DMS53 (cell line): ENCODE measurements around the gene OR7G3.
A peak's percentile ranks its signal among the peaks of the same experiment; 100 is the strongest.

Experiments used
- DNase-seq: peaks from one replicate; lab custom pipeline; 2025; lab: John Stamatoyannopoulos, UW

Gene OR7G3

GRCh38 chr19:9126900-9127405 is at the start of gene OR7G3:
Gene OR7G3 (minus strand): TSS chr19:9126950. CDS start chr19:9126950, 0 bp downstream.
- DNase-seq, result no peak

GRCh38 chr19:9175326-9175725 is 48.6 kb upstream of the OR7G3 start:
- no peak for DNase-seq

DNA sequence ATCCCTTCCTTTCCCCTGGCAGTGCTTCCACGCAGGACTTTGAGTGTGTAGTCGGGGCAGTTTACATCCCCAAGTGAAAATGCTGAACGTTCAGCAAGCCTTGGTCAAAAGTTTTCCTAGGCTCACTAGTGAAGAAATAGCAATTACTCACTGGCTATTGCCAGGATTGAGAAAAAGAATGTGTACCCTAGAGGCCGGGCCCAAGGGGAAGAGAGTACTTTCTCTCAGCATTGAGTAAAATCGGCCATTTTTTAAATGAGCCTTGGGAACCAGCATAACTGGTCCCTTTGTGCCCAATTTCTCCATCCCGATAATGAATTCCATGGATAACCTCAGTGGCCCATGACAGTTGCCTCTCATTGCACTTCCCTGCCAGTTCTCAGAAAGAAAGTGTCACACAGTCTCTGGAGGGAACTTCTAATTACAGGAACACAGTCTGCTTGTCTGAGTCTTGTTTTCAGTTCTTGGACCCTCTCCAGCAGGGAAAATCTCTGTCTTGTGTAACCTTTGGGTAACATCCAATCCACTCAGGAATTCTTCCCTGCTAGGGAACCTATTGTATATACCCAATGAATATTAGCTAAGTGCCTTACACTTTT is 44.7 kb upstream of the OR7G3 start:
- no peak for DNase-seq

- DNase-seq, result no peak
These were observed 40.1 kb upstream of the OR7G3 start for GRCh38 chr19:9166846-9167245.

GRCh38 chr19:9165261-9165660 is 38.5 kb upstream of the OR7G3 start:
- no peak for DNase-seq

DNA sequence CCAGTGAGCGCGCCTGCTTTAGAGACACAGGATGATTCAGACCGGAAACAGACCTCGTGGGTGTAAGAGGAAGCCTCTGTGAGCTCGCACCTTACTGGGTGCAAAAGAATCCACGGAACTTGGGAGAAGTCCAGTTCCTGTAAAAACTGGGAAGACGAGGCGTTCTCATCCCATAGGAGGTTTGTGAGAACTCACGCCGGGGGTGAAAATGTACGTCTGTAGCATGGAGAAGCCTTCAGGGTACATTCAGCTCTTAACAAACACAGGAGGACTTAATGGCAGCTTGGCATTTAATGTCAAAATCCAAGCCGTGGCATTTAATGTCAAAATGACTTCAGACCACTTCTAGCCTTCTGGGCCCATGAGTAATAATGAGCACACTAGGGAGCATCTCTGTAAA is 34.7 kb upstream of the OR7G3 start:
- no peak for DNase-seq

DNA sequence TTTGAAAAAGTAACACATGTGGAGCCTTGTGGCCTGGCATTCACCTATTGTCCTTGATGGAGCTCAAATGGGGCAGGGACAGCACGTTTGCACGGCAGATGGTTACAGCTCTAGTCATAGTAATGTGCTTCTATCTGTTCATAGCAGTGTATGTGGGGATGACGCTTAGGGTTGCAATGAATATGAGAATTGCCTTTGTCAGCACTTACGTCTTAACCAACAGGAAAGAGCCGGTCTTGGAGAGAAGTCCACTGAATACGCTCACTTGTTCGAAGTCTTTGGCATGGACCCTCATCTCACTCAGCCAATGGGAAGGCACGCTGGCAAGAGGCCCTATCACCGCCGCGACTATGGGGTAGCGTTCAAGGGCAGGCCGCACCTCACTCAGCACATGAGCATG is 33.1 kb upstream of the OR7G3 start:
- DNase-seq, result no peak

DNA sequence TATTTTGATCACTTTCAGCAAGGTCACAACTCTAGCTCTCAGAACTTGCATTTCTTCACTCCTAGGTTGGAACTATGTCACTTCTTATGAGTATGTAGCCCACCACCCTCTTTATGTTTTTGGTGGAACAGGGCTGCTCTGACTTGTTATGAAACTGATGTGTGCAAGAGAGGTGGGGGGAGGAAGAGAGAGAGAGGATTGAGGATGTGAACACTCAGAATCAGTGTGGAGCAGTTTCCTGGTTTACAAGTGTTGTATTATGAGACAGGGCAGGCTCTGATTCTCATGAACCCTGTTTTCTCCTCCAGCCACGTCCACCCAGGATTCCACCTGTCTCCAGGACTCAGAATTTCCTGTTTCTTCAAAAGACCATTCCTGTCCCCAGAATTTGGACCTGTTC is 29.6 kb upstream of the OR7G3 start:
- no peak for DNase-seq

DNA sequence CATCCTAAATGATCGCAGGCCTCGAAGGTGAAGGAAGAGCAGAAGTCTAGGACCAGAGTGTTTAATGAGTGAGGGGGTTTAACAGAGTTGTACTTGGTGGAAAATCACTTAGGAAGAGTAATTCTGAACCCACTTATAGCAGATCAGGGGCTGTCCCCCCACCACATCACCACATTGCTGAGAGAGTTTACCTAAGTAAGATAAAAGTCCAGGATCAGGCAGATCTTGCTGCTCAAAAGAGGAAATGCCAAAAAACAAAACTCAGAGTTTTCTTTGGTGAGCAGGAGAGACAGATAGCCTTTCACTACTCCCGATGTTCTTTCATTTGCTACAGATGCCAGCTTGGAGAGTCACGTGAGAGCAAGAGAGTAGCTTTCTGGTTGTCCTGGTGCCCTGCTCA is 28.8 kb upstream of the OR7G3 start:
- no peak for DNase-seq

DNA sequence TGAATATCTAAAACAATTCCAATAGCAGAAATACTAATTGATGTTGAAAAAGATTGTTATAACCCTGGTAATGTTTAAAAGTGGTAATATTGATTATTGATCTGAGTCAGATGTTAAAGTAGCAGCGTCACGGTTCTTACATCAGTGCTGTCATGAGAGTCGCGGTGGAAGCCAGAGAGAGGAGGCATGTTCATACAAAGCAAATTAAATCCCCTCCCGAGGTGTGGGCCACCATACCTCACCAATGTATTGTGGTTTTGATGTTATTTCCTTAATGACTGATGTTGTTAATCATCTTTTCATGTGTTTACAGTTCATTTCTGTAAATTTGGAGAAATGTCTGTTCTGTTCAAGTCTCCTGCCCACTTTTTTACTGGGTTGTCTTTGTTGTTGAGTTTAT is 24.6 kb upstream of the OR7G3 start:
- DNase-seq, result no peak

- DNase-seq, result no peak
These were observed 23.9 kb upstream of the OR7G3 start for GRCh38 chr19:9150650-9151049.

GRCh38 chr19:9149997-9150396 is 23.2 kb upstream of the OR7G3 start:
- DNase-seq, result no peak

DNA sequence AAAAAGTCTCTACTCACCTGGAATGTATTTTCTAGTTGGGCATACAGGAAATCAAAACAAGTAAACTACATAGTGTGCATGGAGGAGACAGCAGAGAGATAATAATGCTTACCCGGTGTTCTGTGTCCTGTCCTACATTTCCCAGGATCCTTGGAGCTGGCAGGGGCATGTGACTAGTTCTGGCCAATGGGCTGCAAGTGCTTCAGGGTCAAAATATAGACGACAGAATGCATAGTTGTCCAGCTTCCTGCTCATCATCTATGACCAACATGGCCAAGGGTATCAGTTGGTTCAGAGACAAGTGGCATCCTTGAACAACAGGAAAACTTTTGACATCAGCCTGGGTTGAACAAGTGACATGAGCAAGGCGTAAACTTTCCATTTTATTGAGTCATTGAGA is 21.9 kb upstream of the OR7G3 start:
- no peak for DNase-seq

DNA sequence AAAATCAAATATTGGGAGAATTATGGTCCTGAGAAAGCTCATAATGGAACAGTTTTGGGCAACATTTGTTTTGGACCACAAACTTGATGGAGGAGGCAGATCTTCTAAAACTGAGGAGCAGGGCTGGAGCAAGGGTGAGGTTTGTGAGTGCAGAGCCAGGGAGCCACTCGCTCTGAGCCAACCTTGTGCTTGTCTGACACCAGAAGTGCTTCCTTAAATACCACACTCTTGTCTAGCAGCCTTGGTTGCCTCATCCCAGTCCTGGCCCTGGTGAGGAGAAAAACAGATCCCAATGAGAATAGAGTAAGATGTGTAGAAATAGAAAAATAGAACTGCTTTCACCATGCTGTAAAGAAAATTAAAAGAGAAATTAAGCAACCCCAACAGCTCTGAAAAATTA is 20.1 kb upstream of the OR7G3 start:
- no peak for DNase-seq

- peak; percentile 7 for DNase-seq
These were observed 18.2 kb upstream of the OR7G3 start for GRCh38 chr19:9144920-9145319.

DNA sequence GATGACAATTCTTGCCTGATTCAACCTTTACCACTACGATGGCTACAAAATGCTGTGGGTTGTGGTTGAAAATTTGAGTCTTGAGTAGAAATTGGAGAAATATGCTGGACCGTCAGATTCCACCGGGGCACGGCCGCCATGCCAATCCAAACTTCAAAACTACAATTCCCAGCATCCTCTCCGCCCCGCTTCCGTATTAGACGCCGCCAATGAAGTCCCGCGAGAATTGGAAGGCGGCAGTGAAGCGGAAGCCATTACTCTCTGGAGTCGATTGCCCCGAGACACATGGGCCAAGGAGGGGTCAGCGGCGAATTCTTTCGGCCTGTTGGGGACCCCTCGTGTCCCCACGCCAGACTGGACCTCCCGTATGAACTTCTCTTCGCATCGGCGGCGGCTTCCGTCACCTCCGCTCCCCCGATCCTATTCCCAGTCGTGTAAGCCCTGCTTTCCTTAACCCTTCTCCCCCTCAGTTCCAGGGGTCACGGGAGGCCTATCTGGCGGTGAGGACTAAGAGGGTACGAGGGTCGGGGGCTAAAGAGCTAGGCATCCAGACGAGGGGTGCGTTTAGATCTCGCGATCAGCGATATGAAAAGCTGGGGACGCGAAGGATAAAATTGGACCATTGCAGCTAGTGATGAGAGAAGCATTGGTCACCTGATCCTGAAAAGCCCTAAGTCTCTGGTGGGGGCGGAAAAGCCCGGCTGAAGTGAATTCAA is 13.6 kb upstream of the OR7G3 start, which contains the start of gene ZNF317:
Gene ZNF317 (plus strand): TSS at position 239 of the 716 bp plus-strand sequence. CDS start 15,620 bp downstream, outside the sequence.
- peak; percentile 92 for DNase-seq

- peak; percentile 41 for DNase-seq
These were observed 12.9 kb upstream of the OR7G3 start for GRCh38 chr19:9139609-9140158.

GRCh38 chr19:9132422-9132821 is 5.7 kb upstream of the OR7G3 start:
- DNase-seq, result no peak

GRCh38 chr19:9130965-9131364 is 4.2 kb upstream of the OR7G3 start:
- DNase-seq, result no peak

DNA sequence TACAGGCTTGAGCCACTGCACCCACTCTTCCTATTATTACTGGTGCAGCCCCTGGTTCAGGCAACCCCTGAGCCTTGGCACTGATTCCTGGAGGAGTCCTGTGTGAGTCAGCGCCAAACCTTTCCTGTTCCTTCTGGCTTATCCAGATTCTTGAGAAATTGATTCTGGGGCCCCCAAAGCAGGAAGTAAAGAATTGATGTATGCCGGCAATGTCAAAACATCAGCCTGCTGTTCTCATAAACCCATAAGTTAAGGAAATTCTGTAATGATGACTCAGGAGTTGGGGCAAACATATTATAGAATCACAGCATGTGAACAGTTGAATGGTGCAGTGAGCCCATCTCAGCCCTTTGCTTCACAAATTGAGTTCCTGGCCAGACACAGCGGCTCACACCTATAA is 1.4 kb upstream of the OR7G3 start:
- no peak for DNase-seq

DNA sequence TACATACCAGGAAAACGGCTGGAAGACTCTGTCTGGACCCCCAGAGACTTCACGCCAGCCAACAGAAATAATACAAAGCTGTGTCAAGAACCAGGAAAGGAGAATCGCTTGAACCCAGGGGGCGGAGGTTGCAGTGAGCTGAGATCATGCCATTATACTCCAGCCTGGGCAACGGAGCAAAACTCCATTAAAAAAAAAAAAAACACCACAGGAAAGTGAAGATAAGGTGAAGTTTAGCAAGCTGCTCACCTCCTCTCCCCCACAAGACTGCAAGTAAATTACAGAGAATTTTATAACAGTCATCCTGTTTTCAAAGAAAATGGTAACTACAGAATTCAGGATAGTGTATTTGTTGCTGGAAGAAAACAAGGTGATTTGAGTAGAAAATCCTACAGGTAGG is 10.2 kb downstream of the OR7G3 start:
- DNase-seq, result no peak

DNA sequence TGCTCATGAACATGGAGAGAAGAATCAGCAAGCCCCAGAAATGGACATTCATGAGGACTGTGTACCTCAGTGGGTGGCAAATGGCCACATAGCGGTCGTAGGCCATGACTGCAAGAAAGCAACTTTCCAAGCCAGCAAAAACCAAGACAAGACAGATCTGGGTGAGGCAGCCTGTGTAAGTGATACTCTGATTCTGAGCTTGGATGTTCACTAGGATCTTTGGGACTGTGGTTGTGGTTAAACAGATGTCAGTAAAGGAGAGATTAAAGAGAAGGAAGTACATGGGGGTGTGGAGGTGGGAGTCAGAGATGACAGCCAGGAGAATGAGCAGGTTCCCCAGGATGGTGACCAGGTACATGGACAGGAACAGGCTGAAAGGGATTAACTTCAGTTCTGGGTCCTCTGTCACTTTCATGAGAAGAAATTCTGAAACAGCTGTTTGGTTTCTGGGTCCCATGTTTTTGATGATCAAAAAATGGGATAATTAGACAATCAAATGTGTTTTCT is 11.4 kb downstream of the OR7G3 start, which contains the start of gene OR7G1:
Gene OR7G1 (minus strand): TSS at position 457 of the 507 bp plus-strand sequence. CDS start 0 bp downstream, at position 457.
- no peak for DNase-seq

DNA sequence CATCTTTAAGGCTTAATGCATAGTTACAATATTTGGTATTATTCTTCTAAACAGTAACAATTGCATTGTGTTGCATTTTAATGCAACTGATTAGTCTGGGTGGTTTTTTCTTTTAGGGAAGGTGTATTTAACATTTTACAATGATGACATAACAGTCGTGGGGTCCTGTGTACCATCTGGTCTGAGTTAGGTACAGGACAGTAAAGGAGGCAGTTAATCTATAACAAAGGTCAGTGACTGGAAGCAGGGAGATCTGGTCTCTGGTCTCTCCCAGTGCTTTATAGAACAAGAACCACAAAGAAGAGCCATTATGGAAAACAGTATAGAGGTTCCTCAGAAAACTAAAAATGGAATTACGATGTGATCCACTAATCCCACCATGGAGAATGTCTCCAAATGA is 16.8 kb downstream of the OR7G3 start:
- DNase-seq, result no peak
